HG03066 (cell line): Measurements from ENCODE around the gene FAM161A.
"Not testable (repeated sequence)": the region's sequence is repeated elsewhere in the genome, so short reads cannot be mapped to it uniquely, and the experiment has no call there.

Experiments
- ATAC-seq: cut with Tn5 transposase; IDR thresholded peaks from one replicate; pipeline ENCODE4 v1.9.1; 2021; ENCODE audit warnings: low read depth; ENCODE audit not compliant: unreplicated experiment

FAM161A gene

DNA sequence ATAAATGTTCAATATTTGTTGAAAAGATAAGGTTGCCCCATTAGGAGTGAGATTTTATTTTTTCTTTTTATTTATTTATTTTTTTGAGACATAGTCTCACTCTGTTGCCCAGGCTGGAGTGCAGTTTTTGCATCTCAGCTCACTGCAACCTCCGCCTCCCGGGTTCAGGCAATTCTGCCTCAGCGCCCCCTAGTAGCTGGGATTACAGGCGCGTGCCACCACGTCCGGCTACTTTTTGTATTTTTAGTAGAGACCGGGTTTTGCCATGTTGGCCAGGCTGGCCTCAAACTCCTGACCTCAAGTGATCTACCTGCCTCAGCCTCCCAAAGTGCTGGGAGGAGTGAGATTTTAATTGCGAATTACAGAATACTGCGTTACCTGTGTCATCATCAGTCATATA is 2.6 kb downstream of the FAM161A start:
- not testable (repeated sequence) for ATAC-seq

DNA sequence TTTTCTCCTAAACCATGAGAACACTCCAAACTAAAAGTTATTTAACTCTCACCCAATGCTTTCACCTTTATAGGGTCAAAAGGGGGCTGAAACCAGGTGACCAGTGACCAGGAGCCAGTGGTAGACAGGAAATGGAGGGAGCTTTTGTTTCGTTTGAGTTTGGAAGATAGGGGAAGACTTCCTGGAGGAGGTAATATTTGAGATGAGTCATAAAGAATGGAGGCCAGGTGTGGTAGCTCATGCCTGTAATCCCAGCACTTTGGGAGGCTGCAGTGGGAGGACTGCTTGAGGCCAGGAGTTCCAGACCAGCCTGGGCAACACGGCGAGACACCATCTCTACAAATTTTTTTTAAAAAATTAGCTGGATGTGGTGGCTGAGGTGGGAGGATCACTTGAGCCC is 8.5 kb downstream of the FAM161A start:
- ATAC-seq: no peak

DNA sequence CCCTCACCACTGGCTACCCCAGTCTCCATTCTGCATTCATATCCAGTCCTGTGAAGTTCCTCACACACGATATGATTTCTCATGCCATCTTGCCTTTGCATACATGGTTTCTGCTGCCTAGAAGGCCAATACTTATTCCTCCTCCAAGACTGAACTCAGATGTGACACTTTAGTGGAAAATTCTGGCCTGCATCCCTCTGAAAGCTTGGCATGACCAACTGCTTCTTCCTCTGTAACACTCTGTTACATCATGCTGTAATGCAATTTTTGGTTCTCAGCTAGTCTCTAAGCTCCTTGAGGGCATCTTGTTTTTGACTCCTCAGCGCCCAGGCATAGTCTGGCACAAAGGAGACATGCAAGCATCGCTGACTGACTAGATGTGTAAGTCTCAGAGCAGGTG is 12.6 kb downstream of the FAM161A start:
- ATAC-seq: no peak

DNA sequence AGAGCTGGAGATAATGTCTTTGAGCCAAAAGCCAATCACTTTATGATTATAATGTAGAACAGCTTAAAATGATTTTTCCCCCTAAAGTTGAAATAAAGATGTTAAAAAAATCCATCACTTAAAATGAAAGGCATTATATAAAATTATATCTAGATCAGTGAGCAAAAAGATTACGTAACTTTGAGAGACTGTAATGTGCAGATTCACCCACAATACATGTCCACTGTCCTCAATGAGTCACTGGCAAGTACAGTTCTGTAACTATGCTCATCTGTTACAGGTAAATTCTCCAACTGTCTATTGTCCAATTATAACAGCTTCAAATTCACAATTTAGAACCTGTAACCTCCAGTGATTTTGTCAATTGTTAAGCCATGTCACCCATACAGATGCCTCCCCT is 19.0 kb downstream of the FAM161A start:
- no peak for ATAC-seq

DNA sequence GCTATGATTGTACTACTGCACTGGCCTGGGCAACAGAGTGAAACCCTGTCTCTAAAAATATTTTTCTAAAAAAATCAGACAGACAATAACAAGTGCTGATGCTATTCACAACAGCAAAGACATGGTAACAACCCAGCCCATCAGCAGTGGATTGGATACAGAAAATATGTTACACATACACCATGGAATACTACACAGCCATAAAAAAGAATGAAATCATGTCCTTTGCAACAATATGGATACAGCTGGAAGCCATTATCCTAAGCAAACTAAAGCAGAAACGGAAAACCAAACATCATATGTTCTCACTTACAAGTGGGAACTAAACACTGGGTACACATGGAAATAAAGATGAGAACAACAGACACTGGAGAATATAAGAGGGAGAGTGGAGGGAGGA is 19.9 kb downstream of the FAM161A start:
- no peak for ATAC-seq

DNA sequence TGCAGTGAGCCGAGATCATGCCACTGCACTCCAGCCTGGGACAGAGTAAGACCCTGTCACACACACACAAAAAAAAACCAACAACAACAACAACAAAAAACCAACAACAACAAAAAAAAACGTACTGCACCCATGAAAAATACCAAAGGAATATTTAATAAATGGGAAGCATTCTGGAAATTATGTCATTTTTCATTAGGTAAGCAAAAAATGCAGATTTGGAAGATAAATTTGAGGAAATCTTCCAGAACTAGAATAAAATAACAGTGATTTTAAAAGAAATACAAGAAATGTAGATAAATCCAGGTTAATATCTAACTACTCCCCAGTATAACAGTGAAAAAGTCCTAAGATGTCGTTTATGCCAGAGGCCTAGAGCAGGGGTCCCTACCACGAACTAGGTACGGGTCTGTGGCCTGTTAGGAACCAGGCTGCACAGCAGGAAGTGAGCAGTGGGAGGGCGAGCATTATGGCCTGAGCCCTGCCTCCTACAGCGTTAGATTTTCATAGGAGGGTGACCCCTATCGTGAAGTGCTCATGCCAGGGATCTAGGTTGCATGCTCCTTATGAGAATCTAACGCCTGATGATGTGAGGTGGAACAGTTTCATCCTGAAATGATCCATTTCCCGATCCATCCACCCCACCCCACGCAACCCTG is 21.5 kb downstream of the FAM161A start:
- ATAC-seq: no peak

DNA sequence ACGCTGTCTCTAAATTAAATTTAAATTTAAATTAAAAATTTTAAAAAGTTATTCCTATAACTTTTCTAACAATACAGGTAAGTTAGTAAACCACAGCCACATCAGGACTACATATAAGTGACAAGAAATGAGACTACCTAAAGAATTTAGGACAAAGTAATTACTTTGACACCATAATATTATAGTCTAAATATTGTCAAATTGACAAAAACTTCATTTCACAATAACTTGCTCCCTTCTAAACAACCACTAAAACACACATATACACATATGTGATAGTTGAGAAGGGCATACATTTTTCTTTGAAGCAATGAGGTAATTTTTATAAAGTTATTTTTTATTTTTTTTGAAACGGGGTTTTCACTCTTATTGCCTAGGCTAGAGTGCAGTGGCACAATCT is 31.6 kb downstream of the FAM161A start:
- no peak for ATAC-seq

DNA sequence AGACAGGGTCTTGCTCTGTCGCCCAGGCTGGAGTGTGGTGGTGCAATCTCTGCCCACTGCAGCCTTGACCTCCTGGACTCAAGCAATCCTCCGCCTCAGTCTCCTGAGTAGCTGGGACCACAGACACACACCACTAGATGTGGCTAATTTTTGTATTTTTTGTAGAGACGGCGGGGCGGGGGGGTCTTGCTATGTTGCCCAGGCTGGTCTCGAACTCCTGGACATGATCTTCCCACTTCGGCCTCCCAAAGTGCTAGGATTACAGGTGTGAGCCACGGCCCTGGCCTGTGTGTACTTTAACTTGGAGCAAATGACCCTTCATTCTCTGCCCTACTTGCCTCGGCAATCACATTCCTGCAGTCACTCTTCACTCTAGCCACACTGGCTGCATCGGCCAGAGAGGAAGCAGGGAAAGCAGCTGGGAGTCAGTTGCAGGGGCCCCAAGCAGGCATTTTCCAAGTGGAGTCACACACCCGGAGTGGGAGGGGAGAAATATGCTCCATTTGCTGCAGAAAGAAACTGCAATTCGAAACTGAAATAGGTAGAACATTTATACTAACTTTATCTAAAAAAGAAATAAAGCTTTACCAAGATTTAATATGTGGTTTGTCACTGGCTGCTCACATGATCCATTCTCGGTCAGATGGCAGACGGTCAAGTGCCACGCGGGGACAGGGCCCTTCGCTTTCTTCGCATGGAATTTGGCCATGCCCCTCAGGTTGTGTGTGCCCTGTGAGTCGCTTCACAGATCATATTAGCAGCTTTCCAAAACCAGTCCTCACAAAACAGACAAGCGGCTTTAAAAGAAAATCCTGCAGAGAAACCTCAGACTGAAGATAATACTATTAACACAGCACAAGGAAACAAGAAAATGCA is 37.1 kb downstream of the FAM161A start:
- no peak for ATAC-seq

DNA sequence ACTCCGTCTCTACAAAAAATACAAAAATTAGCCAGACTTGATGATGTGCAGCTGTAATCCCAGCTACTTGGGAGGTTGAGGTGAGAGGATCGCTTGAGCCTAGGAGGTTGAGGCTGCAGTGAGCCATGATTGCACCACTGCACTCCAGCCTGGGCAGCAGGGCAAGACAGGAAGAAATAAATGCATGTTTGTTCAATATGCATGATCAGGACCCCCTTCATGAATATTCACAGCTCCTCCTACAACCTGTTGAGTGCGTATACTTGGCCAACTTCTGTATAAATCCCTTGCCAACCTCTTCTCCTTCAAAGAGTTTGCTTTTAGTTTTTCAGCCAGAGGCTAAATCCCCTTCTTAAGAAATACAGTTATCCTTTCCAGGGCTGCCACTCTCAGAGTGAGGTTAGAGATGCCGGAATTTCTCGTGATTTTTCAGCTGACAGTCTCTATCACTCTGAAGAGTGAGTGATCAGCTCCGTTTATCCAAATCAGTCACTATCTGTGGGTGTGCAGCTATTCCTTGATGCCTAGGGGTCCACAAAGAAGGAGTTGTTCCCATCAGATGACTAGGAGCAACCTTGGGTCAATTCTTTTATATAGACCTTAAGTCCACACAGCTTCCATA is 39.2 kb downstream of the FAM161A start:
- ATAC-seq: no peak

DNA sequence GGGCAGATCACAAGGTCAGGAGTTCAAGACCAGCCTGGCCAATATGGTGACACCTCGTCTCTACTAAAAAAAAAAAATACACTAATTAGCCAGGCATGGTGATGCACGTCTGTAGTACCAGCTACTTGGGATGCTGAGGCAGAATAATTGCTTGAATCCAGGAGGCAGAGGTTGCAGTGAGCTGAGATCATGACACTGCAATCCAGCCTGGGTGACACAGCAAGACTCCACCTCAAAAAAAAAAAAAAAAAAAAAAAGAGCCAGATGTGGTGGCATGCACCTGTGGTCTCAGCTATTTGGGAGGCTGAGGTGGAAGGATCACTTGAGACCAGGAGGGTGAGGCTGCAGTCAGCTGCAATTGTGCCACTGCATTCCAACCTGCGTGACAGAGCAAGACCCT is 40.5 kb downstream of the FAM161A start:
- not testable (repeated sequence) for ATAC-seq

DNA sequence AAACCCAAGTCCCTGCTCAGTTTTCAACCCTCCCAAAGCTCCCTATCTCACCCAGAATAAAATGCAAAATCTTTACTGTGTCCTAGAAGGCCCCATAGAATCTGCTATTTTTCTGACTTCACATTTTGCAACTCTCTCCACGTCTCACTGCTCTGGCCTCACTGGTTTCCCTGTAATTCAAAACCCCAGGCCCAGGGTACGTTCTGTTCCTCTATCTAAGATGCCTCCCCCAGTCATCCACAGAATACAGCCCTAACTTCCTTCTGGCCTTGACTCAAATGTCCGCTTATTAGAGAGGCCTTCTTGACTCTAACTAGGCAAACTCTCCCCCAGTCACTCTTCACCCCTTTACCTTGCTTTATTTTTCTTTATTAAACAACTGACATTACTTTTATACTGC is 42.0 kb downstream of the FAM161A start:
- no peak for ATAC-seq

DNA sequence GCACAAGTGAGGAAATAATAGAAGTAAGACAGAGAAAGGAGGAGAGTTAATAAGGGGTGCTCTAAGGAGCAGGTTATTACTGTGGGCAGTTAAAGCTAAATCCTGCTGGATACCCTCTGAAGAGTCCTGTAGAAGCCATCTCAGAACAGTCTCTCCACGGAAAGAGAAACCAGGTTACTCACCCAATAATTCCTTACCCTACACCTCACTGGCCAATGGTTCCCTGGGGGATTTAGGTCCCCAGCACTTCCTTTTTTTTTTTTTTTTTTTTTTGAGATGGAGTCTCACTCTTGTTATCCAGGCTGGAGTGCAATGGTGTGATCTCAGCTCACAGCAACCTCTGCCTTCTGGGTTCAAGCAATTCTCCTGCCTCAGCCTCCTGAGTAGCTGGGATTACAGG is 43.7 kb downstream of the FAM161A start:
- not testable (repeated sequence) for ATAC-seq

DNA sequence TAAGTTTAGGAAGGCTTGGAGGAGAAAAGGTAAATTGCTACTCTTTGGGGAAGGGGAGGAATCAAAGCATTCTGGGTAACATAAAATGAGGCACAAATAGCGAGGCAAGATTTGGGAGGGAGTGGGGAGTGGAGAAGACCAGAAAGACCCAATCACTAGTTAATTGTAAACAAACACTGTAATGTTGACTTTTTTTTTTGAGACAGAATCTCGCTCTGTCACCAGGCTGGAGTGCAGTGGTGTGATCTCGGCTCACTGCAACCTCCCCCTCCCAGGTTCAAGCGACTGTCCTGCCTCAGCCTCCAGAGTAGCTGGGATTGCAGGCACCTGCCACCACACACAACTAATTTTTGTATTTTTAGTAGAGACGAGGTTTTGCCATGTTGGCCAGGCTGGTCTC is 45.2 kb downstream of the FAM161A start:
- ATAC-seq: not testable (repeated sequence)

DNA sequence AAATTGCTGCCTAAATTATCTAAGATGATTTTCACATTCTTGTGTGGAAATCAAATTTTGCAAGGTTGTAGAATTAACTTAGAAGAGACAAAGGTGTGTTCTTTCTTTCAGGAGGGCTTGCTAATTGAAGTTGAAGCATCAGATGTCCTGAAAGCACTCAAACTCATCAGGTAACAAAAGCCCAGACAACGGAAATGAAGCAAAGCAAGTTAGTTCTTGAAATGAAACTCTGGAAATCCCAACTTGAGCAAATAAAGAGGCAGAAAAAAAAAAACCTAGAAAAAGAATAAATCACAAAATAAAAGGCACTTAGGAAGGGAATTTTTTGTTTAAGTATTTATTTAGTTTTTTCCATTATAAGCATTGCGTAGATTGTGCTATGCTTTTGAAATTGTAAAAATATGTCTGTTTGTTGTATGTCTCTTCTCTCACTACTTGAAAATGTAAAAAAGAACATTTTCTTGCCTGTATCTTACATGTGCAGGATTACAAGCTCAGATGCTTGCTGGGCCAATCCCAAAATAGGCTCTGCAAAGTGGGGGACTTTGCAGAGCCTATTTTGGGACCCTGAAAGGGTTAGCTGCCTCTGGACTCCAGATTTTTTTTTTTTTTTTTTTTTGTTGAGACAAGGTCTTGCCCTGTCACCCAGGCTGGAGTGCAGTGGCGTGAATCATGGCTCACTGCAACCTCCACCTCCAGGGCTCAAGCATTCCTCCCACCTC is 46.7 kb downstream of the FAM161A start:
- ATAC-seq: no peak

DNA sequence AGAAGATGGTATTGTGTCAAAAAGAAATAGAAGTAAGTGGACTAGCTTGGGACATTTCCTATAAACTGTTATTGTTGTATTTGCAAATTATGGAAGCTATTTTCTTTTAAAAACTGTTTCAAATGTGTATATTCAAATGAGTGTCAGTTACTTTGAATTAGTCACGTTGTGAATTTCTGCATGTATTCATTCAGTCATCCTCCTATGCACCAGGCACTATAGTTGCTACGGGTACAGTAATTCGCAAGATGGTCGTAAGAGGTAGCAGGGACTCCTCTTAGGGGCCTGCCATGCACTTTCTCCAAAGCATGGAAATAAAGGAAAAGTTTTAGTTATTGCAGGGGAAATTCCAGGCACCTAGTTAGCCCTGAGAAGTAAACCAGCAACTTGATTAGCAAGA is 51.3 kb downstream of the FAM161A start:
- ATAC-seq: no peak

DNA sequence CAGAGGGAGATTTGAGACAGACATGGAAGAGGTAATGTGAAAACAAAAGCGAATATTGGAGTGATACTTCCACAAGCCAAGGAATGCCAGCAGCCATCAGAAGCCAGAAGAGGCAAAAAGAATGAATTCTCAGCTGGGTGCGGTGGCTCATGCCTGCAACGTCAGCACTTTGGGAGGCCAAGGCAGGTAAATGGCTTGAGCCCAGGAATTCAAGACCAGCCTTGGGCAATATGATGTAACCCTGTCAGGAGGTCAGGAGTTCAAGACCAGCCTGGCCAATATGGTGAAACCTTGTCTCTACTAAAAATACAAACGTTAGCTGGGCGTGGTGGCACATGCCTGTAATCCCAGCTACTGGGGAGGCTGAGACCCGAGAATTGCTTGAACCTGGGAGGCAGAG is 54.8 kb downstream of the FAM161A start:
- ATAC-seq: no peak

DNA sequence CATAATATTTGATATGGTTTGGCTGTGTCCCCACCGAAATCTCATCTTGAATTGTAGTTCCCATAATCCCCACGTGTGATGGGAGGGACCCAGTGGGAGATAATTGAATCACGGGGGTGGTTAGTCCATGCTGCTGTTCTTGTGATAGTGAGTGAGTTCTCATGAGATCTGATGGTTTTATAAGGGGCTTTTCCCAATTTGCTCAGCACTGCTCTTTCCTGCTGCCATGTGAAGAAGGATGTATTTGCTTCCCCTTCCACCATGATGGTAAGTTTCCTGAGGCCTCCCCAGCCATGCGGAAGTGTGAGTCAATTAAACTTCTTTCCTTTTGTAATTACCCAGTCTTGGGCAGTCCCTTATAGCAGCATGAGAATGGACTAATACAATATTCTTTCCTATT is 56.4 kb downstream of the FAM161A start:
- ATAC-seq: not testable (repeated sequence)

DNA sequence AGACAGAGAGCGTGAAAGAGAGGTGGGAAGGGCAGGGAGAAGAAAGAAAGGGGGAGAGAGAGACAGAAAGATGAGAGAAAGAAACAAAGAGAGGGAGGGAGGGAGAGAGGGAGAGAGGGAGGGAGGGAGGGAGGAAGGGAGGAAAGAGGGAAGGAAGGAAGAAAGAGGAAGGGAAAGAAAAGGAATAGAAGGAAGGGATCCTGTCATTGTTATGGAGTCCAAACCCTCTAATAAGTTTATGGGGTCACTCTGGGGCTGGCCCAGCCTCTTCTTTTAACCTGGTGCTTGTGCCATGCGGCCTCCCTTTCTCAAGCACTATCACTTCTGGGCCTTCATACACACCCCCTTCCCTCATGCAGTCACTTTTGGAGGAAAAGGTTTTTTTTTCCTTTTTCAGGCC is 58.5 kb downstream of the FAM161A start:
- ATAC-seq: no peak

DNA sequence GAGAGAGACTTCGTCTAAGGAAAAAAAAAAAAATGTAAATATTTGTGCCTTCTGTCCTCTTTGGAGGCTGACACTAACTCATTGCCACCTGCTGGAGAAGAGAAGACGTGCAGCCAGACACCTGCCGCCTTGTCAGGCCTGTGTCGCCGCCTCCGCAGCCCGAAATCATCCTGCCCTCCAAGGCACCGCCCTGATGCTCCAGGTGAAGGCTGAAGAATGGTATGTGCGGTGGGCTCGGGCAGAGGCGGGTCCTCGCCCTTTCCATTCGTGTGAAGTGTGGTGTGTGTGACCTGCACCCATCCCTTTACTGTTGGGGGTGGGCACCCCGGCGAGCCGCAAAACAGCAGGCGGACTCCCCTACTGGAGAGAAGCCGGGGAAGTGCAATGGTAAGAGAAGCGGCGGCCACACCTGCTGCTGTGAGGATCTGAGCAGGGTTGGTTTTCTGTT is 60.4 kb downstream of the FAM161A start:
- ATAC-seq: peak; percentile 89

DNA sequence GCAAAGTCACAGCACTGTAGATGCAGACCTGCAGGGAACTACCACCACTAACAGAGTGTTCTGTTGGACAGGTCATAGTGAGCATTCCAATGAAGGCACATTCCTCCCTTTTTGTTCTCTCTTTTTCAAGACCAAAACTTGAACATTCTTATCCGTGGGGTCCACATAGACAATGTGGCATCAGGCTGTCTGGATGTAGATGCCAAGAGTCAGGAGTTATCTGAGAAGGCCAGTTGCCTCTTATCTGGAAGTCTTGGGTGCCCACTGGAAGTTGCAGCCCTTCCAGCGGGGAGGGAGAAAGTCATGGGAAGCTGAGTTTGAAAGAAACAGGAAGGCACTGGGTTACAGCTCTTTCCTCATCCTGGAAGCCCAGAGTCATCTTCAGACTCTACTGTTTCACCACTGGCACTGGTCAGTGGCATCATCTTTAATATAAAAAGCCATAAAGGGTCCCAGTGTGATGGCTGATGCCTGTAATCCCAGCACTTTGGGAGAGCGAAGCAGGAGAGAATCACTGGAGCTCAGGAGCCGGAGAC is 61.4 kb downstream of the FAM161A start:
- no peak for ATAC-seq
